ENCODE data around the gene SLC12A1. TPM values are rescaled to one million over a fixed set of nuclear protein-coding genes. Genes with fewer than 3 reads are reported as not detected.

The SLC12A1 gene
- total RNA-seq, 1 experiment from 2014 or later: not detected

- Histone ChIP-seq H3K27me3 (ENCODE audit: control insufficient read depth, insufficient read depth, low read length) (no peaks in the 10 kb centered on the region), H3K4me1 (ENCODE audit: control insufficient read depth, insufficient read depth, low read length) (peaks cover 19% of the 10 kb centered on the region), H3K36me3 (ENCODE audit: control insufficient read depth, insufficient read depth, low read length) (peaks cover 27% of the 10 kb centered on the region), H3K27ac (ENCODE audit: low read length) (peak within 1 kb of the TSS; percentile 93), H3K9me3 (ENCODE audit: control insufficient read depth, insufficient read depth, low read depth, low read length) (no peaks in the 10 kb centered on the region), H3K4me3 (ENCODE audit: low read depth in 2 of 2, low read length in 2 of 2) (peak within 1 kb of the TSS; percentile 73 to 94)
- intact Hi-C loops (cut with micrococcal nuclease; ENCODE audit: unreplicated experiment) (no loop called here), in situ Hi-C loops (cut with HindIII; ENCODE audit: low pct_unique_long_range_greater_than_20kb, low sequenced_read_pairs) (no loop called here)
- CTCF ChIA-PET: interaction anchor here (1.4 kb wide), 1 partner anchor 21 kb away, joined by 6 read pairs; no protein-coding TSS in a partner anchor
- DNase-seq (ENCODE audit: low read depth, low spot score): no peak
- peak; percentile 81 to 89 for TF ChIP-seq REST (IDR thresholded peaks at IDR 0.05; ENCODE audit: insufficient read depth in 1 of 2, low read depth in 2 of 2, low read length in 1 of 2)
- no peak for TF ChIP-seq TCF7L2 (IDR thresholded peaks at IDR 0.05; ENCODE audit: low read depth, low read length)
- TF ChIP-seq SIN3A (IDR thresholded peaks at IDR 0.05; ENCODE audit: borderline replicate concordance, insufficient read depth, low read depth, low read length): peak; percentile 63
- peak; percentile 73 for TF ChIP-seq POLR2AphosphoS5 (IDR thresholded peaks at IDR 0.05; ENCODE audit: low read depth, low read length)
- BruUV-seq (replicated peaks): no TSS peak
- POLR2A ChIA-PET: interaction anchor here (0.6 kb wide), 2 partner anchors 39 to 1499 kb away, joined by 6 to 9 read pairs; no protein-coding TSS in a partner anchor
- ATAC-seq: peak; percentile 95
These were observed 125.0 kb downstream of the SLC12A1 start, which contains the start of gene DUT for GRCh38 chr15:48330855-48331795. Gene DUT (plus strand): TSS chr15:48331429. CDS start chr15:48331516, 87 bp downstream.

- DNase-seq (ENCODE audit: low read depth, low spot score) (no peak), ATAC-seq (peak; percentile 87)
- ChIA-PET POLR2A (interaction anchor here (0.6 kb wide), 2 partner anchors 40 to 1500 kb away, joined by 6 to 9 read pairs; no protein-coding TSS in a partner anchor), CTCF (interaction anchor here (1.4 kb wide), 1 partner anchor 20 kb away, joined by 6 read pairs; no protein-coding TSS in a partner anchor)
- peak; percentile 63 for TF ChIP-seq POLR2AphosphoS5 (IDR thresholded peaks at IDR 0.05; ENCODE audit: low read depth, low read length)
- TF ChIP-seq SIN3A (IDR thresholded peaks at IDR 0.05; ENCODE audit: borderline replicate concordance, insufficient read depth, low read depth, low read length): peak; percentile 80; the same call in 1 of the 2 replicates
- TF ChIP-seq CTCF (IDR thresholded peaks at IDR 0.05): no peak
- TF ChIP-seq REST (IDR thresholded peaks at IDR 0.05; ENCODE audit: insufficient read depth in 1 of 2, low read depth in 2 of 2, low read length in 1 of 2): no peak; a peak in 1 of 4 replicates
- Histone ChIP-seq H3K4me3 (ENCODE audit: low read depth in 2 of 2, low read length in 2 of 2) (peak overlapping the region; percentile 73 to 94), H3K27me3 (ENCODE audit: control insufficient read depth, insufficient read depth, low read length) (no peaks in the 10 kb centered on the region), H3K4me1 (ENCODE audit: control insufficient read depth, insufficient read depth, low read length) (peaks cover 19% of the 10 kb centered on the region), H3K36me3 (ENCODE audit: control insufficient read depth, insufficient read depth, low read length) (peaks cover 32% of the 10 kb centered on the region), H3K27ac (ENCODE audit: low read length) (peak overlapping the region; percentile 93), H3K9me3 (ENCODE audit: control insufficient read depth, insufficient read depth, low read depth, low read length) (no peaks in the 10 kb centered on the region)
- no TSS peak for BruUV-seq (replicated peaks)
- in situ Hi-C loops (cut with HindIII; ENCODE audit: low pct_unique_long_range_greater_than_20kb, low sequenced_read_pairs) (no loop called here), intact Hi-C loops (cut with micrococcal nuclease; ENCODE audit: unreplicated experiment) (no loop called here)
These were observed 125.9 kb downstream of the SLC12A1 start for GRCh38 chr15:48331796-48332641.

Measured in Panc1 (cell line).